ENCODE data around the gene ERCC6L2.

Gene ERCC6L2

DNA sequence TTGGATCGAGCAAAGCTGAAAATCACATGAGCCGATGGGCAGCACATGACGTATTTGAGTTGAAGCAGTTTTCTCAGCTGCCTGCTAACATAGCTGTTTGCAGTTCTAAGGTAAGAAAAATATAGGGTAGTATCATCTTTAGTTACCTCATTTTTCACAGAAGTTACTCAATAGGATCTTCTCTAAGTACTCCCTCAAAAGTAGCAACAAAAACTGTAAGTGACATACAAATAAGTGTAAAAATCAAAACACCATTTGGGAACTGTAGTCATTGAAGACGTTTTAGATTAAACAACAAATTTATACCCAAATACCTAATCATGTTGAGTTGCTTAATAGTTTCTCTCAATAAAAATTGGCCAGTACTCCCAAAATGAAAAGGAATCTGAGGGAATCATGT is 102.6 kb downstream of the ERCC6L2 start:
- no peak for DNase-seq (ENCODE audit: low read depth in 2 of 2)

DNA sequence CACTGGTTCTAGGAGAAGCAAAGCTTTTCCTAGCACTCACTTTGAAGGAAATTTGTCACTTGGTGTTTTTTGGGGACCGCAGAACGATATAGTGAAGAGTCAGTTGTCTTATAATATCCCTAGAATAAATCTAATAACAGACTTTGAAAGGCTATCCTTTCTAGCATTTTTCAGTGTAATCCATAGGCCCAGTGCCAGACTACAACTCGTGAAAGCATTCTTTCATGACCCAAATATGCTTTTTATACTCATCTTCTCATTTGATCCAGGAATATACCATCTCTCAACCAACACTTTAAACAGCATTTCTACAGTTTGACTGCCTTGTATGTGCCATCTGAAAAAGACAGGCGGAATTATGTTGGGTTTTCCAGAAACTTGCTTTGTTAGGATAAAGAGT is 104.0 kb downstream of the ERCC6L2 start:
- no peak for DNase-seq (ENCODE audit: low read depth in 2 of 2)

GRCh38 chr9:95980262-95981125 is 105.0 kb downstream of the ERCC6L2 start:
- DNase-seq (ENCODE audit: low read depth in 2 of 2), result no peak

DNA sequence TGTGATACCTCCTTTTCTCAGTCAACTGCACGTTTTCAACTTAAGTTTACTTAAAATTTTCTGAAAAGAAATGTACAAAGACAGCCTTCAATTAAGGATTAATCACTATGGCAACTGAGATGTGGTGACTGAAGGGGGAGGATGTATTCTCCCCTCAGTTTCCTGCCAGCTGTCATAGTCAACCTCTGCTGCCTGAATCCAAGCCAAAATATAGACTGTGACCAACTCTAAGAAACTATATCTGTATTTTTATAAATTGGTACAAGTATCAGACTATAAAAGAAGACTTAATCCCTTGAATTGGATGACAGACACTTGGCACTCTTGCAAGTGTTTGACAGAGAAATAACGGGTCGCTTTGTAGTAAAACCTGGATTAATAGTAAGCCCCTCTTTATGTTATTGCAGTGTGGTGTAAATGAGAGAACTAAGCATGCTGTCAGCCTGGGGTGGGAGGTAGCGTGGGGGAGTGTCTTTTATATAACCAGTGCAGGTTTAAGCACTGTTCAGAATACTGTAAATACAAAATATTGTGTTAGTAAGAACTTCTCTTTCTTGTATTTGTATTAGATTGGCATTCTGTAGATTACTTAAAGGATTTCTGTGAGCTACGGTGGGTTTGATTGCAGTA is 106.4 kb downstream of the ERCC6L2 start:
- DNase-seq (ENCODE audit: low read depth in 2 of 2), result no peak

- no peak for DNase-seq (ENCODE audit: low read depth in 2 of 2)
Measured at GRCh38 chr9:95985440-95986055, 110.1 kb downstream of the ERCC6L2 start.

DNA sequence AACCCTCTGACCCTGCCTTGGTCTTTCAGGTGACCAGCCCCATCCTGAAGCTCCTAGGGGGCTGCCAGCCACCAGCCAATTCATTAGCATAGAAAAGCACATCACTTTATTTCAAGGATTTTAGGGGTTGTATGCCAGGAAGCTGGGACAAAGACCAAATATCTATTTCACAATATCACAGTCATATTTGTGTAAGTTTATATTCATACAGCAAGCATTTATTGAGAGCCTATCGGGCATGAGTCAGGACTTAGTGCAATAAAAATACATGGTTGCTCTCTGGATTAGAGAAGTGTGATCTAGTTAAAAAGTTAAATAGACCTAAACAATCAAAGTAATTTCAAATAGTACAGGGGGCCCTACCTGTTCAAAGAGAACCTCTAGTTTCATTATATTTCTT is 113.8 kb downstream of the ERCC6L2 start:
- no peak for DNase-seq (ENCODE audit: low read depth in 2 of 2)

DNA sequence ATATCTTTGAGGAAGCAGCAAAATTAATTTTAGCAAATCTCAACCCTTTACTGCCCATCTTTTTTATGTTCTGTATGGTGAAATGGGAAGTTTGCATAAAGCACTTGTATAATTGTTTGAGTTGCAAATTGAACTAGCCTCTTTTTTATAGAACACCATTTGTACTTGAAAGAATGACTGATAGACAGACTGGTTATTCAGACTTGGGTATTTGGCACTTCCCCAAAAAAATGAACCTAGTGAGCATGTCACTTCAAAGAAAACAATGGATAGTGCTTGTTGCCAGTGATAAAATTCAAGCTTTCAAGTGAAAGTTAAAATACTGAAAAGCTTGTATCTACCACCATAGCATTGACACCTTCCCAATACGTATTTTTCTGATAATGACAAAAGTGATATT is 115.8 kb downstream of the ERCC6L2 start:
- DNase-seq (ENCODE audit: low read depth in 2 of 2), result no peak

DNA sequence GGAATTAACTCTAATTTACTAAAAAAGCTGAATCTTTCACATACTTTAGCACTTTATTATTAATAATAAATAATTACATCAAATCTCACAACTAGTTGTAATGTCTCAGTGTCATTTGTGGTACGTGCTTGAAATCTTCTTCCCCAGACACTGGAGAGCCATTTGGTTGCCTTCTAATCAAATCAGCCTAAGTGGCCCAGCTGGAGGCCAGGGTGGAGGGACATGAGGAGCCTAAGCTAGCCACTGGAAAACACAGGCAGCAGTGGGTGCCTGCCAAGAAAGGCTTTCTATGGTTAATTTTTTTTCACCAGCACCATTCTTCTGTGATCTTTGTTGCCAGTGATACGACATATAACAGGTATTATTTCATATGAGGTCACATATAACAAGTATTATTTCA is 117.0 kb downstream of the ERCC6L2 start:
- no peak for DNase-seq (ENCODE audit: low read depth in 2 of 2)

- DNase-seq (ENCODE audit: low read depth in 2 of 2), result no peak
Measured at GRCh38 chr9:95993337-95993736, 117.8 kb downstream of the ERCC6L2 start.

- no peak for DNase-seq (ENCODE audit: low read depth in 2 of 2)
Measured at GRCh38 chr9:95999390-95999789, 123.9 kb downstream of the ERCC6L2 start.

DNA sequence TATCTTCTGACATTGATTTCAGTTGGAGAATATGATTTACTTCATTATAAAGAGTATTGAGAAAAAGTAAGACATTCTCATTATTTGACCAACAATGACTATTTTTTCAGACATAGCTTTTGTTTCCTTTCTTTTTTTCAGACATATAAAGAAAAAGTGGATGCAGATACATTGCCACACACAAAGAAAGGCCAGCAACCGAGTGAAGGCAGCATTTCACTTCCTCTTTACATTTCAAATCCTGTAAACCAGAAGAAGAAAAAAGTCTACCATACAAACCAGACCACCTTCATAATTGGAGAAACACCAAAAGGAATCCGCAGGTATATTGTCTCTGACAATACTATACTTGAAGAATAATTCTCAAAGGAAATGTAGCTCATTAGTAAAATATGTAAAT is 128.9 kb downstream of the ERCC6L2 start:
- DNase-seq (ENCODE audit: low read depth in 2 of 2), result no peak

DNA sequence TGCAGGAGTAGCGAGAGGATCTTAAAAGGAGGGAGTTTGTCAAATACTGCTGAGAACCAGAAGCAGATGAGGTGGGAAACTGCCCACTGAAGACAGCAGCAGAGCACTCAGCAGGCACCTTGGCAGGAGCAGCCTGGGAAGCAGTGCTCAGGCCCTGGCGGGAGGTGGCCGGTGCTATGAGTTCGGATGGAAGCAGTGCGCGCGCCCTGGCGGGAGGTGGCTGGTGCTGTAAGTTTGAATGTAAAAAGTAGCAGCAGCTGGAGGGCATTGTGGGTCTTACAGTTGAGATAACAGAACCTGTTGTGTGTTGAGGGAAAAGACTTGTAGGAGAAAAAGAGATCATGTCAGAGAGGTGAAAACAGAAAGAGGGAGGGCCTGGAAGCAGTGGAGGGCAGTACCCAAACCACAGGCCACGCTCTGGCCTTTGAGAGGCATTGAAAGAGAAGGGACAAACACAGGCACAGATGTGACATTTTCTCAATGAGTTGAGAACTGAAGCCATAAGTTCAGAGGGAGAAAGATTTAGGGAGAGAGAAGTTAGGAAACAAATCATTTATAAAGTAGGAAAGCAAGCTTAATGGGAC is 130.9 kb downstream of the ERCC6L2 start:
- no peak for DNase-seq (ENCODE audit: low read depth in 2 of 2)

- no peak for DNase-seq (ENCODE audit: low read depth in 2 of 2)
Measured at GRCh38 chr9:96006961-96007360, 131.5 kb downstream of the ERCC6L2 start.

DNA sequence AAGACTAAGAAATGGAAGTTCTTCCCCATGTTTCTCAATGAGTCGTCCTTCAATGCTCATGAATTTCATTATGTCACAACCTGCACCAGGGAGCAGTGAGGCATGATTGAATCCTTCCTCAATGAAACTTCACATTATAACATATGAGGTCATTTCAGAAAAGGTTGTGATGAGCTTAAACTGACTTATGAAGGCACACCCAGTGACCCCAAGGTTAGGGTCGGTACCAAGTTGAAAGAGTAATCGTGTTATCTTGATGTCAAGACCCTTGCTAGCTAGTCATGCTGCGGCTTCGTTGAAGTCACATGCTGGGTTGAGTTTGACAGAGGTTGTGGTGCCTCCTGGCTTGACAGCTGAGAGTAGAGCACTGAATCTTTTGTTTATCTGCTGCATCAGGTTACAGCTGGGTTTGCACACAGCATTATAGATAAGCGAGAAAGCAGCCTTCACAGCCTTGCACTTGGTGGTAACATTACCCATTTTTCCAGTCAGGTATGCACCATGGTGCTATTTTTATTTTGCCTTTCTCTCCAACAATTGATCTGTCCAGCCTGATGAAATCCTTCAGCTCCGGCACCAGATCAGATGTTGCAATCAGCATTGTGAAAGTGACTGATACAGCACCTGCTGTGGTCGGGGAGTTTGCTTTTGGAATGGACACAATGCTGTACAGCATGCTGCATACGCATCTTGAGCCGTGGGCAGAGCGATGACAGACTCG is 133.2 kb downstream of the ERCC6L2 start:
- DNase-seq (ENCODE audit: low read depth in 2 of 2), result no peak

GRCh38 chr9:96009223-96009602 is 133.7 kb downstream of the ERCC6L2 start:
- no peak for DNase-seq (ENCODE audit: low read depth in 2 of 2)

DNA sequence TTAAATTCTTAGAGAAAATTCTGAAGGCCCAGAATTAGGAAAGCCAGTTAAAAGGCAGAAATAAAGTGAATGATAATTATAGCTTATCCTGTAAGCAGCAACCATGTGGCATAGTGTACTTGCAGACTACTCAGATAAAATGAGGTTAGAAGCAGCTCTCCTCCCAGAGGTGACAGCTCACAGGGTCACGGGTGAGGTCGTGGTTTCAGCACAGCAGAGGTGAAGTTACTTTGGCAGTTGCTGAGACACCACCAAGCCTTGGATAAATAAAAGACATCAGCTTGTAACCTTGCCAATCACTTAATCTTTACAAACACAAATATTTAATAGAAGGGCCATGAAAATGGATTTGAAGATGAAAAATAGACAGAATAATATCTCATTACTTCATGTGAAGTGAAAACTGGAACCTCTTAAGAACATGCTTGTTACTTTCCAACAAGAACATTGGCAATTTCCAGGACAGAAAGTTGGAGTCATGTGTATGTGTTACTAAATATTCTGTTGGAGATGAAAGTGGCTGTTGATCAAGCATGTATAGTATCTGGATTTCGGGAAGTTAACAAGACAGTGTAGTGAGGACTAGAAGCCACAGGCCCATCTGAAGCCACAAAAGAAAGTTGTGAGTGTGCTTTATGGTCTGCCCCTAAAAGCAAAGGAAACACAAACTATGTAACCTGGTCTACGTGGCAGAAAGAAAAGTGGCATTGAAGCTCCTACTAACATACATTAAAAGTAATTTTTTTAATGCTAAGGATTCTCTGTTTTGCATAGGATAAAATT is 134.4 kb downstream of the ERCC6L2 start:
- peak; percentile 45 to 54 for DNase-seq (ENCODE audit: low read depth in 2 of 2)

GRCh38 chr9:96014078-96014477 is 138.6 kb downstream of the ERCC6L2 start:
- DNase-seq (ENCODE audit: low read depth in 2 of 2), result no peak

GRCh38 chr9:96015876-96016686 is 140.6 kb downstream of the ERCC6L2 start:
- peak; percentile 38 to 45 for DNase-seq (ENCODE audit: low read depth in 2 of 2)
